Ovary (tissue), 3 donors: Measurements from ENCODE around the gene SPEG.

Experiments used
- EP300 ChIP-seq: sonication (generic); formaldehyde crosslinking; IDR thresholded peaks from one replicate; pipeline ENCODE4 v1.6.1; 2017; ENCODE audit warnings: antibody characterized with exemption
- POLR2A ChIP-seq: fragments of 450-650 bp; IDR thresholded peaks from one replicate; pipeline ENCODE4 v1.6.1; 2017; ENCODE audit warnings: antibody characterized with exemption, mild to moderate bottlenecking, moderate library complexity
- TF ChIP-seq, protein P1 (sequence below), 3 donors: fragments of 450-650 bp in 2 of 3; fragments of 200-600 bp in 1 of 3; IDR thresholded peaks; one replicate each; pipeline versions ENCODE4 v1.5.1 to v1.8.0; 2016 to 2022; ENCODE audit warnings: antibody characterized with exemption in 3 of 3, mild to moderate bottlenecking in 1 of 3
- donor health status: DM: no; HTN: no; CAD: no.

GRCh38 chr2:219405958-219406860 is 28.4 kb upstream of the SPEG start:
- no peak for TF ChIP-seq POLR2A
- TF ChIP-seq, protein P1, sequence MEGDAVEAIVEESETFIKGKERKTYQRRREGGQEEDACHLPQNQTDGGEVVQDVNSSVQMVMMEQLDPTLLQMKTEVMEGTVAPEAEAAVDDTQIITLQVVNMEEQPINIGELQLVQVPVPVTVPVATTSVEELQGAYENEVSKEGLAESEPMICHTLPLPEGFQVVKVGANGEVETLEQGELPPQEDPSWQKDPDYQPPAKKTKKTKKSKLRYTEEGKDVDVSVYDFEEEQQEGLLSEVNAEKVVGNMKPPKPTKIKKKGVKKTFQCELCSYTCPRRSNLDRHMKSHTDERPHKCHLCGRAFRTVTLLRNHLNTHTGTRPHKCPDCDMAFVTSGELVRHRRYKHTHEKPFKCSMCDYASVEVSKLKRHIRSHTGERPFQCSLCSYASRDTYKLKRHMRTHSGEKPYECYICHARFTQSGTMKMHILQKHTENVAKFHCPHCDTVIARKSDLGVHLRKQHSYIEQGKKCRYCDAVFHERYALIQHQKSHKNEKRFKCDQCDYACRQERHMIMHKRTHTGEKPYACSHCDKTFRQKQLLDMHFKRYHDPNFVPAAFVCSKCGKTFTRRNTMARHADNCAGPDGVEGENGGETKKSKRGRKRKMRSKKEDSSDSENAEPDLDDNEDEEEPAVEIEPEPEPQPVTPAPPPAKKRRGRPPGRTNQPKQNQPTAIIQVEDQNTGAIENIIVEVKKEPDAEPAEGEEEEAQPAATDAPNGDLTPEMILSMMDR (IDR thresholded peaks at IDR 0.05), result no peak
- no peak for TF ChIP-seq EP300
